ENCODE data around the gene TMEM161A. TPM values are rescaled to one million over a fixed set of nuclear protein-coding genes. Genes with fewer than 3 reads are reported as not detected.
"Not testable (repeated sequence)": the region's sequence is repeated elsewhere in the genome, so short reads cannot be mapped to it uniquely, and the experiment has no call there.

Gene TMEM161A
- total RNA-seq, 1 donor from 2014 or later = 40.7 TPM

DNA sequence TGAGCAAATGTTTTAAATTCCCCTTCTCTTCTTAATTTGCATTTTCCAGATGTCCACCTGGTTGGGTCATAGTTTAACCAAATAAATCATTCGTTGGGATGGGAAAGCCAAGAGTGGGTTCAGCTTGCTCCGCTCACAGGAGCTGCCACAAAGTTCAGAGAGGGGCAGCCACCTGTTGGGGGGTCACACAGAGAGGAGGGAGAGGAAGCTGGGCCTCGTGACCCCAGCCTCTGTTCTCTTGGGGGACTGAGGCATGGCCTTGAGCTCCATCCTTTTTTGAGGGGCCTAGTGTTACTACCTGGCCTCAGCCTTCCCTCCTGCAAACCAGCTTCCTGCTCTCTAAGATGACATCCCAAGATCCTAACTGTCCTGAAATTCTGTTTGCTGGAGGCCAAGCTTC, 29.3 kb upstream of the TMEM161A start:
- Mint-ChIP-seq H3K9me3 (no peaks in the 10 kb centered on the region), H3K4me1 (peaks cover 12% of the 10 kb centered on the region), H3K4me3 (no peak overlapping the region), H3K27ac (no peak overlapping the region), H3K36me3 (ENCODE audit: low read depth) (peaks cover 4% of the 10 kb centered on the region), H3K27me3 (peaks cover 4% of the 10 kb centered on the region)
- intact Hi-C loops (cut with micrococcal nuclease) = no loop called here
- DNase-seq = no peak

GRCh38 chr19:19165396-19165795, 27.1 kb upstream of the TMEM161A start:
- intact Hi-C loops (cut with micrococcal nuclease) = no loop called here
- DNase-seq = no peak
- Mint-ChIP-seq H3K9me3 (no peaks in the 10 kb centered on the region), H3K4me1 (peaks cover 5% of the 10 kb centered on the region), H3K27ac (no peak overlapping the region), H3K36me3 (ENCODE audit: low read depth) (peaks cover 2% of the 10 kb centered on the region), H3K27me3 (no peaks in the 10 kb centered on the region), H3K4me3 (no peak overlapping the region)

DNA sequence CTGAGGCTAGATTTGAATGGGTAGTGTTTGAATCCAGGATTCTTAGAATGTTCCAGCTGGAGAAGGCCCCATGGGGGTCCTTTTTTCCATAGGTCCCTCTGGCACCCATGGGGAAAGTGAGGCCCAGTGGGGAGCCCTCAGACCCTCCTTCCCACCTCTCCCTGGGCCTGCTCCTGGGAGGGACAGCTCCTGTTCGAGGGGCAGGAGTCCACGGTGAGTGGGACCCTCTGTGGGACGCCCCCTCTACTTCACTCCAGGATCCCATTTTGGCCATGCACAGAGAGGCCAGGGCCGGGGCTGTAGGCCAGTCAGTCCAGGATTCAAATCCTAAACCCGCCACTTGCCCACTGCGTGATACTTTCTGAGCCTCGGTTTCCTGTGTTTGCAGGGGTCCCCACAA, 24.2 kb upstream of the TMEM161A start:
- H3K36me3 Mint-ChIP-seq (ENCODE audit: low read depth) = peaks cover 2% of the 10 kb centered on the region
- no peak for DNase-seq
- H3K27me3 Mint-ChIP-seq = no peaks in the 10 kb centered on the region
- peaks cover 2% of the 10 kb centered on the region for H3K4me1 Mint-ChIP-seq
- no peaks in the 10 kb centered on the region for H3K9me3 Mint-ChIP-seq
- intact Hi-C loops (cut with micrococcal nuclease) = no loop called here
- no peak overlapping the region for H3K4me3 Mint-ChIP-seq
- H3K27ac Mint-ChIP-seq = no peak overlapping the region

- Mint-ChIP-seq H3K9me3 (no peaks in the 10 kb centered on the region), H3K27me3 (no peaks in the 10 kb centered on the region), H3K4me1 (peaks cover 2% of the 10 kb centered on the region), H3K27ac (no peak overlapping the region), H3K36me3 (ENCODE audit: low read depth) (peaks cover 8% of the 10 kb centered on the region), H3K4me3 (no peak overlapping the region)
- no peak for DNase-seq
- intact Hi-C loops (cut with micrococcal nuclease) = no loop called here
Measured at GRCh38 chr19:19160461-19161035, 22.3 kb upstream of the TMEM161A start.

GRCh38 chr19:19159534-19159933, 21.3 kb upstream of the TMEM161A start:
- Mint-ChIP-seq H3K27ac (no peak overlapping the region), H3K27me3 (no peaks in the 10 kb centered on the region), H3K4me3 (no peak overlapping the region), H3K36me3 (ENCODE audit: low read depth) (peaks cover 9% of the 10 kb centered on the region), H3K9me3 (no peaks in the 10 kb centered on the region), H3K4me1 (peaks cover 2% of the 10 kb centered on the region)
- no peak for DNase-seq
- intact Hi-C loops (cut with micrococcal nuclease) = no loop called here

- H3K9me3 Mint-ChIP-seq = no peaks in the 10 kb centered on the region
- H3K4me3 Mint-ChIP-seq = no peak overlapping the region
- H3K36me3 Mint-ChIP-seq (ENCODE audit: low read depth) = peaks cover 9% of the 10 kb centered on the region
- H3K27me3 Mint-ChIP-seq = no peaks in the 10 kb centered on the region
- no peak for DNase-seq
- intact Hi-C loops (cut with micrococcal nuclease) = no loop called here
- peaks cover 2% of the 10 kb centered on the region for H3K4me1 Mint-ChIP-seq
- no peak overlapping the region for H3K27ac Mint-ChIP-seq
Measured at GRCh38 chr19:19157808-19158207, 19.5 kb upstream of the TMEM161A start.

- H3K36me3 Mint-ChIP-seq (ENCODE audit: low read depth) = peaks cover 9% of the 10 kb centered on the region
- no peak overlapping the region for H3K4me3 Mint-ChIP-seq
- H3K9me3 Mint-ChIP-seq = no peaks in the 10 kb centered on the region
- intact Hi-C loops (cut with micrococcal nuclease) = no loop called here
- H3K27me3 Mint-ChIP-seq = no peaks in the 10 kb centered on the region
- H3K4me1 Mint-ChIP-seq = peaks cover 2% of the 10 kb centered on the region
- DNase-seq = no peak
- no peak overlapping the region for H3K27ac Mint-ChIP-seq
Measured at GRCh38 chr19:19155495-19156219, 17.4 kb upstream of the TMEM161A start.

DNA sequence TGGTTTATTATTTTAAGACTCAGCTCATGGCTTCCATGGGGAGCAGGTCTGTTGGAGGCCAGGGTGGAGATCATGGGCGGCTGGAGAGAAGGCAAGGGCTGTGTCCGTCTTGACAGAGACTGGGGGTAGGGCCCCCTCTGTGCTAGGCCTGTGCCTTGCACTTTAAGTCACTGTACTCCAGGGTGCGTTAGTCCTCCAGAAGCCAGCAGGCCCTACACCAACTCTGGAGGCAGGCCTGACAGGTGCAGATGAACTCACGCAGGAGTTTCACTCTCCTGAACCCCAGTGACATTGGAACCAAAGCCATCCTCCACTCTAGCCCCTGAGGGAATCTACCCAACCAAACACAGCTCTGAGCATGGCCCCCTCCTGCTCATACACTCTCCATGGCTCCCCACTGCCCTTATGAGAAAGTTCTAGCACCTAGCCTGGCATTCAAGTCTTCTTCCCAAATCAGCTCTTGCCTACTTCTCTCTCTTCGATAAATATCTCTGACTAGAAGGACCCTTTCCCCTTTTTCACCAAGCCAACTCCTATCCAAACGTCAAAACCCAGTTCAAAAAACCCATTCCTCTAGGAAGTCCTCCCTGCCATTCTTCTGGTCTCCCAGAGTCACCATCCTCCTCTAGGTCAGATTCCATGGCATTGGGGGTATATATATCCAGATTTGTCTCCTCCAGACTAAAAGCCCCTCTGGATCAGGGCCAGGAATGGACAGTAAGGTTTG, 16.7 kb upstream of the TMEM161A start:
- H3K9me3 Mint-ChIP-seq = no peaks in the 10 kb centered on the region
- H3K4me3 Mint-ChIP-seq = no peak overlapping the region
- H3K36me3 Mint-ChIP-seq (ENCODE audit: low read depth) = peaks cover 9% of the 10 kb centered on the region
- DNase-seq = no peak
- peaks cover 2% of the 10 kb centered on the region for H3K4me1 Mint-ChIP-seq
- intact Hi-C loops (cut with micrococcal nuclease) = no loop called here
- H3K27me3 Mint-ChIP-seq = no peaks in the 10 kb centered on the region
- no peak overlapping the region for H3K27ac Mint-ChIP-seq

DNA sequence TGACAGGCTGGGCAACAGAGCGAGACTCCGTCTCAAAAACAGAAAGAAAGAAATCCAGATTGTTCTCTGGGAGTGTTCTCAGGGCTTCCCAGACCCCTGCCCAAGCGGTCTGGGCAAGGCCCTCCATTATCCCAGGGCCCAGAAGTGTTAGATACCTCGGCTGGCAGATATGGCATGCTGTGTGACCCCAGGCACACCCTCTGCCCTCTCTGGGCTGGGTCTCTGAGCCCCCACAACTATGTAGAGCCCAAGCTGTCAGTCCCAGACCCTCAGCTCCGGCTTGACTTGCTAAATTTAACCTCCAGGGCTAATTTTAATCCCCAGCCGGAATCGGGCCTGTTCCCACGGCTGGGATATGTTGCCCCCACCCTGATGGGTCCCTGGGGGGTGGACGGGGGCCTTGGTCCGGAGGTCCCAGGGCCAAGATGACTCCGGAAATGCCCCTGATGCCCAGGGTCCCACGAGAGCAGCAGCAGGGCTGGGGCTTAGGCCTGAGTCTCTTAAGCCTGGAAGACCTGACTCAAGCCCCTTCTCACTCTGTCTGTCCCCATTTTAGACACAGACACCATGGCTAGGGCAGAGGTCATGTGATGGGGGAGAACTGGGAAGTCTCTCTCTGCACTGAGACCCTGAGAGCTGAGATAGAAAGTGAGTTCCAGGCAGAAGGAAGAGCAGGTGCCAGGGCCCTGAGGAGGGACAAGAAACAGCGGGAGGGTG, 14.5 kb upstream of the TMEM161A start:
- no peaks in the 10 kb centered on the region for H3K27me3 Mint-ChIP-seq
- no peaks in the 10 kb centered on the region for H3K4me1 Mint-ChIP-seq
- intact Hi-C loops (cut with micrococcal nuclease) = no loop called here
- H3K9me3 Mint-ChIP-seq = no peaks in the 10 kb centered on the region
- no peak for DNase-seq
- H3K4me3 Mint-ChIP-seq = no peak overlapping the region
- peaks cover 14% of the 10 kb centered on the region for H3K36me3 Mint-ChIP-seq (ENCODE audit: low read depth)
- H3K27ac Mint-ChIP-seq = no peak overlapping the region

DNA sequence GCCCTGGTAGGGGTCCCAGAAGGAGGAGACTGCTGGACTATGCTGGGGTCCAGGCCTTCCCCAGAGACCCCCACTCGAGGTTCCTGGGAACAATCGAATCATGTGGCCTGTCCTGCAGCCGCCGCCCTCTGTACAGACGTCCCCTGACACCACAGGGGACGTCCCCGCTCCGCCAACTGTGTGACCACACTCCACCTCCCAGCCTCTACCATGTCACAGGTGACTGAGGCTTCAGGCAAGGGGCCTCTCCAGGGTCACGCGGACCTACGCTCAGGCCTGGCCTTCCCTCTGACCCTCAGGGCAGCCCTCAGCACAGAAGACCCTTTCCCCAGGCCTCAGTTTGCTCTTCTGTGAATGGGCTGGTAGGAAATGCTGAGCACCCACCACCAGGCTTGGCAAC, 13.1 kb upstream of the TMEM161A start:
- no peak for DNase-seq
- intact Hi-C loops (cut with micrococcal nuclease) = no loop called here
- H3K4me1 Mint-ChIP-seq = no peaks in the 10 kb centered on the region
- H3K27me3 Mint-ChIP-seq = no peaks in the 10 kb centered on the region
- H3K36me3 Mint-ChIP-seq (ENCODE audit: low read depth) = peaks cover 15% of the 10 kb centered on the region
- no peak overlapping the region for H3K4me3 Mint-ChIP-seq
- no peak overlapping the region for H3K27ac Mint-ChIP-seq
- H3K9me3 Mint-ChIP-seq = no peaks in the 10 kb centered on the region

DNA sequence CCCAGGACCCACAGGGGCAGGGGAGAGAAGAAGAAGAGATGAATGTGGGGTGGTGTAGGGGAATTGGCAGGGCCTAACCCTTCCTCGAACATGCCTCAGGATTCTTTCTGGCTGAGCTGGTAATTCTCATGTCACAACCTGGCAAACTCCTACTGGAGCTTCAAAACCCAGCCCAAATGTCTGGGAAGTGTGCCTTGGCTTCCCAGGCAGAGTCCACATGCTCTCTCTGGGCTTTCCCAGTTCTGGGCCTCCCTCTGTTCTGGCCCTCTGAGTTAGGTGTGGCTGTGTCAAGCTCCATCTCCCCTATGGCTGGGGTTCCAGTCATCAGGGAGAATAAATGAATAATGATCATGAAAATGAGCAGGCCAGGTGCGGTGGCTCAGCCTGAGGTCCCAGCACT, 11.2 kb upstream of the TMEM161A start:
- no peak for DNase-seq
- Mint-ChIP-seq H3K36me3 (ENCODE audit: low read depth) (peaks cover 11% of the 10 kb centered on the region), H3K4me3 (no peak overlapping the region), H3K27me3 (no peaks in the 10 kb centered on the region), H3K27ac (no peak overlapping the region), H3K4me1 (no peaks in the 10 kb centered on the region), H3K9me3 (no peaks in the 10 kb centered on the region)
- intact Hi-C loops (cut with micrococcal nuclease) = loop anchor here (5.0 kb wide), 1 partner anchor 213 kb away; no protein-coding TSS in a partner anchor

DNA sequence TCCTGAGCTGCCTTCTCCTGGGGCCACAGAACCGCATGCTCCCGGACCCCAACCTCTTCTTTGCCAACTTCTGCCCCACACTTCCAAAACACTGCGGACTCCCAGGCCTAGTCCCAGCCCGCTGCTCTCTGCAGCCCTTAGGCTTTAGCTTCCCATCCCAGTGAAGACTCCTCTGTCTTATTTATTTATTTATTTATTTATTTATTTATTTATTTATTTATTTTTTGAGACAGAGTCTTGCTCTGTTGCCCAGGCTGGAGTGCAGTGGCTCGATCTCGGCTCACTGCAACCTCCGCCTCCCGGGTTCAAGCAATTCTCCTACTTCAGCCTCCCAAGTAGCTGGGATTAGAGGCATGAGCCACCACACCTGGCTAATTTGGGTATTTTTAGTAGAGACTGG, 10.2 kb upstream of the TMEM161A start:
- H3K27me3 Mint-ChIP-seq, H3K27ac Mint-ChIP-seq, H3K9me3 Mint-ChIP-seq, H3K4me3 Mint-ChIP-seq, H3K4me1 Mint-ChIP-seq, DNase-seq: not testable (repeated sequence)
- H3K36me3 Mint-ChIP-seq (ENCODE audit: low read depth) = peaks cover 11% of the 10 kb centered on the region
- intact Hi-C loops (cut with micrococcal nuclease) = loop anchor here (5.0 kb wide), 1 partner anchor 214 kb away; no protein-coding TSS in a partner anchor

DNA sequence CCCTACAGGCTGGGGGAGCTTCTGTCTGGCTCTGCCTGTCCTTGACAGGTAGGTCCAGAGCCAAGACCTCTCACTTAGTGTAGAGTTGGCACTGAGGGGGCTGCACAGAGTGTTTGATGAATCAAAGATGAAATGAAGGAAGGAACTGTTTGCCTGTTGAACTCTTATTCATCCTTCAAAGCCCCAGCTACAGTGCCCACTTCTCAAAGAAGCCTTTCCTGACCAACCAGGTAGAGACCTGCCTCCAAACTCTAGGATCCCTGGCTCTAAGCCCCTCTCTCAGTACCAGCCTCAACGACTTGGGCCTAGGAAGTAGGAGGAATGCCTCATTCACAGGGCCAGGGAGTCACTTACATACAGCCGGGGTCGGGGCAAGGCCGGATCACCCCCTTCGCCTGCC, 9.1 kb upstream of the TMEM161A start:
- no peak overlapping the region for H3K4me3 Mint-ChIP-seq
- peaks cover 11% of the 10 kb centered on the region for H3K36me3 Mint-ChIP-seq (ENCODE audit: low read depth)
- peaks cover 2% of the 10 kb centered on the region for H3K4me1 Mint-ChIP-seq
- no peak for DNase-seq
- H3K9me3 Mint-ChIP-seq = no peaks in the 10 kb centered on the region
- H3K27ac Mint-ChIP-seq = no peak overlapping the region
- intact Hi-C loops (cut with micrococcal nuclease) = loop anchor here (5.0 kb wide), 1 partner anchor 215 kb away; no protein-coding TSS in a partner anchor
- H3K27me3 Mint-ChIP-seq = no peaks in the 10 kb centered on the region

DNA sequence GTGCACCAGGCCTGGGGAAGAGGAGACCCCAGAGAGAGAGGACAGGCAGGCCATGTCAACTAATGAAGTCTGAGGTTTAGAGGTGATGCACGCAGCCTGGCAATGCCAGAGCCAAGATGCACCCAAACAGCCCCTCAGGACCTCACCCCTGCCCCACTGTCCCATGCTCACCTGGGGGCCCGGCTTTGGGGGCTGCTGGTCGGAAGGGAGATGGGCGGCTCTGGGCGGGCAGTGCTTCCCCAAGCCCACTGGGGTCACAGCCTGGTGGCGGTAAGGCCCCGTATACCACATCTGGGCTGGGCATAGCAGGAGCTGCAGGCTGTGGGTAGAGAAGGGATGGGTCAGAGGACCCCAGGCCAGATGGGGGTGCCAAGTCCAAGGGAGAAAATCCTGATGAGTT, 8.6 kb upstream of the TMEM161A start:
- DNase-seq = no peak
- peaks cover 11% of the 10 kb centered on the region for H3K36me3 Mint-ChIP-seq (ENCODE audit: low read depth)
- no peaks in the 10 kb centered on the region for H3K9me3 Mint-ChIP-seq
- no peaks in the 10 kb centered on the region for H3K27me3 Mint-ChIP-seq
- H3K27ac Mint-ChIP-seq = no peak overlapping the region
- H3K4me3 Mint-ChIP-seq = no peak overlapping the region
- peaks cover 2% of the 10 kb centered on the region for H3K4me1 Mint-ChIP-seq
- intact Hi-C loops (cut with micrococcal nuclease) = loop anchor here (1.0 to 5.0 kb wide), 4 partner anchors 28 to 215 kb away; partner anchors contain the start of genes MAU2 and SUGP1

Data from activated CD4-positive, alpha-beta T cell treated with anti-CD3 and anti-CD28 coated beads, Interleukin-2, amount 10 ng/mL, durations not matched to agents 24 days and 14 days (primary cell).